Mesangial cell (primary cell): ENCODE measurements around the gene SLC27A1. TPM values are rescaled to one million over a fixed set of nuclear protein-coding genes. Genes with fewer than 3 reads are reported as not detected.

Experiments used
- total RNA-seq: library from RNA; depleted of rRNA; stranded (reverse); fragments of >200 nt; gene quantifications from 2 replicates; pipeline ENCODE4 v1.2.3, GENCODE V29; 2015

Gene SLC27A1
- total RNA-seq, result 5.9 and 21.2 TPM in 2 replicates

GRCh38 chr19:17470068-17470841 lies at the start of gene SLC27A1:
Gene SLC27A1 (plus strand): TSS chr19:17470524. CDS start chr19:17470541, 17 bp downstream.

GRCh38 chr19:17448131-17448967 lies 22.0 kb upstream of the SLC27A1 start, which contains the start of gene TMEM221:
Gene TMEM221 (minus strand): TSS chr19:17448668. CDS start chr19:17448462, 206 bp downstream.

GRCh38 chr19:17460372-17461230 lies 9.7 kb upstream of the SLC27A1 start, which contains the start of gene NXNL1:
Gene NXNL1 (minus strand): TSS chr19:17460926. CDS start chr19:17460869, 57 bp downstream.

GRCh38 chr19:17555480-17555928 lies 85.2 kb downstream of the SLC27A1 start, which contains the start of gene COLGALT1:
Gene COLGALT1 (plus strand): TSS chr19:17555649. CDS start chr19:17555714, 65 bp downstream.

Other genes starting within 250 kb of the SLC27A1 start
- 6.7 and 19.1 TPM in 2 replicates for gene OCEL1, start 244.3 kb upstream of the SLC27A1 start, total RNA-seq
- 90.0 and 128 TPM in 2 replicates for gene NR2F6, start 224.6 kb upstream of the SLC27A1 start, total RNA-seq
- not detected in 2 replicates for gene USHBP1, start 205.8 kb upstream of the SLC27A1 start, total RNA-seq
- gene BABAM1, start 203.1 kb upstream of the SLC27A1 start, total RNA-seq, result 119 and 151 TPM in 2 replicates
- 0.76 and 2.4 TPM in 2 replicates for gene ANKLE1, start 188.6 kb upstream of the SLC27A1 start, total RNA-seq
- gene ABHD8, start 167.1 kb upstream of the SLC27A1 start, total RNA-seq, result 14.8 and 26.2 TPM in 2 replicates
- 101 and 116 TPM in 2 replicates for gene MRPL34, start 164.7 kb upstream of the SLC27A1 start, total RNA-seq
- gene DDA1, start 161.0 kb upstream of the SLC27A1 start, total RNA-seq, result 21.2 and 45.5 TPM in 2 replicates
- gene ANO8, start 135.7 kb upstream of the SLC27A1 start, total RNA-seq, result 4.1 and 15.8 TPM in 2 replicates
- 16.9 and 18.5 TPM in 2 replicates for gene GTPBP3, start 133.0 kb upstream of the SLC27A1 start, total RNA-seq
- 1.6 and 2.0 TPM in 2 replicates for gene PLVAP, start 93.2 kb upstream of the SLC27A1 start, total RNA-seq
- 0.13 TPM in 1 of 2 replicates, not detected in the other for gene CCDC194, start 76.3 kb upstream of the SLC27A1 start, total RNA-seq
- gene BST2, start 64.9 kb upstream of the SLC27A1 start, total RNA-seq, result 12.2 and 95.2 TPM in 2 replicates
- 116 and 131 TPM in 2 replicates for gene MVB12A, start 50.5 kb upstream of the SLC27A1 start, total RNA-seq
- 0.13 TPM in 1 of 2 replicates, not detected in the other for gene TMEM221, start 21.9 kb upstream of the SLC27A1 start, total RNA-seq
- gene NXNL1, start 9.6 kb upstream of the SLC27A1 start, total RNA-seq, result not detected in 2 replicates
- gene PGLS, start 41.1 kb downstream of the SLC27A1 start, total RNA-seq, result 127 and 186 TPM in 2 replicates
- gene COLGALT1, start 85.1 kb downstream of the SLC27A1 start, total RNA-seq, result 138 and 180 TPM in 2 replicates
- 0.16 and 0.25 TPM in 2 replicates for gene UNC13A, start 217.8 kb downstream of the SLC27A1 start, total RNA-seq
- gene MAP1S, start 249.0 kb downstream of the SLC27A1 start, total RNA-seq, result 40.3 and 45.1 TPM in 2 replicates